ENCODE measurements around the gene POLR2J. TPM values are rescaled to one million over a fixed set of nuclear protein-coding genes. Genes with fewer than 3 reads are reported as not detected.
A peak's percentile ranks its signal among the peaks of the same experiment; 100 is the strongest.
"Not testable (repeated sequence)": the region's sequence is repeated elsewhere in the genome, so short reads cannot be mapped to it uniquely, and the experiment has no call there.

The POLR2J gene
- total RNA-seq, 1 experiment from 2014 or later, result 29.4 TPM

GRCh38 chr7:102496861-102497260 is 18.1 kb upstream of the POLR2J start:
- BruUV-seq (replicated peaks); H3K9me3 Mint-ChIP-seq (ENCODE audit: low read depth, unreplicated experiment); H3K27ac Mint-ChIP-seq (ENCODE audit: unreplicated experiment); H3K36me3 Mint-ChIP-seq (ENCODE audit: insufficient read depth, unreplicated experiment); H3K27me3 Mint-ChIP-seq (ENCODE audit: unreplicated experiment); CTCF ChIA-PET; DNase-seq; intact Hi-C loops (cut with micrococcal nuclease; ENCODE audit: unreplicated experiment); H3K4me1 Mint-ChIP-seq (ENCODE audit: low read depth, unreplicated experiment); H3K4me3 Mint-ChIP-seq (ENCODE audit: low read depth, unreplicated experiment): not testable (repeated sequence)

GRCh38 chr7:102494473-102495149 is 15.9 kb upstream of the POLR2J start:
- H3K27me3 Mint-ChIP-seq (ENCODE audit: unreplicated experiment); H3K4me1 Mint-ChIP-seq (ENCODE audit: low read depth, unreplicated experiment); H3K36me3 Mint-ChIP-seq (ENCODE audit: insufficient read depth, unreplicated experiment); DNase-seq; H3K27ac Mint-ChIP-seq (ENCODE audit: unreplicated experiment); H3K4me3 Mint-ChIP-seq (ENCODE audit: low read depth, unreplicated experiment); intact Hi-C loops (cut with micrococcal nuclease; ENCODE audit: unreplicated experiment); H3K9me3 Mint-ChIP-seq (ENCODE audit: low read depth, unreplicated experiment); CTCF ChIA-PET; BruUV-seq (replicated peaks): not testable (repeated sequence)

DNA sequence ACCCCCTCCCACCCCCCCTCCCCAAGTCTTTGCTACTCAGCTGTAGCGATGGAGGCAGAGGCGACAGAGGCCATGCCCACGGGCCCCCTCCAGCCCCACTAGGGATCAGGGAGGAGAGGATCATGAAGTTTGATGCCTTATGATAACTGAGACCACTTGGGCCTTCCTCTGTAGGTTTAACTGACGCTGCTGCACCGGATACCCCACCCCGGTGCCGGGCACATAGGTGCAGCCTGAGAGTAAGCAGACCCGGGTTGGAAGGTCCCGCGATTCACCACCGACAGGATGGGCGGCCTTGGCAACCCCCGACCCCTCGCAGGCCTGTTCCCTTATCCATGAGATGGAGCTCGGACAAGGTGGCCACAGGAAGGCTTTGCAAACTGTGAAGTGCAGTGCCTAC is 15.3 kb upstream of the POLR2J start:
- H3K4me3 Mint-ChIP-seq (ENCODE audit: low read depth, unreplicated experiment); CTCF ChIA-PET; H3K27ac Mint-ChIP-seq (ENCODE audit: unreplicated experiment): not testable (repeated sequence)

DNA sequence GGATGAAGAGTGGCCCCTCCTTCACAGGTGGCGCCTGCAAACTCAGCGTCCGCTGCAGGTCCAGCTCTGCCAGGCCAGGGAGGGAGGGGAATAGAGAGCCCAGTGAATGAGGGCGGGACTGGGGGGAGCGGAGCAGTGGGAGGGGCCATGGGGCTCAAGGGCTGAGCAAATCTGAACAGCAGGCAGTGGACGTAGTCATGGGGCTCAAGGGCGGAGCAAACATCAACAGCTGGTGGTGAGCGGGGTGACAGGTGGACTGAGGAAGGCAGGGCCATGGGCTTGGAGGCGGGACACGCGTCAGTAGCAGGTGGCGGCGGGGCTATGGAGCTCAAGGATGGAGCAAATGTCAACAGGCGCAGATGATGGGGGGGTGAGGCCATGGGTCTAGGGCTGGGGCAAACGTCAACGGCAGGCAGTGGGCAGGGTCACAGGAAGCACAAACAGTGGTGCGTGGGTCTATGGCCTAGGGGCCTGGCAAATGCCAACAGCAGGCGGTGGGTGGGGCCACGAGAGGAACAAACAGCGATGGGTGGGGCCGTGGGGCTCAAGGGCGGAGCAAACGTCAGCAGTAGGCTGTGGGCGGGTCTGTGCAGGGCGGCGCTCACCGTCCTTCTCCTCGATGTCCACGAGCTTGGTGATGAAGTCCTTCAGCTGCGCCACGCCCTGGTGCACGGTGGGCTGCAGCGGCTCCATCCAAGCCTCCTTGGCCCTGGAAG is 14.7 kb upstream of the POLR2J start:
- H3K4me1 Mint-ChIP-seq (ENCODE audit: low read depth, unreplicated experiment); H3K36me3 Mint-ChIP-seq (ENCODE audit: insufficient read depth, unreplicated experiment); intact Hi-C loops (cut with micrococcal nuclease; ENCODE audit: unreplicated experiment); CTCF ChIA-PET; H3K27ac Mint-ChIP-seq (ENCODE audit: unreplicated experiment); BruUV-seq (replicated peaks); H3K9me3 Mint-ChIP-seq (ENCODE audit: low read depth, unreplicated experiment); H3K4me3 Mint-ChIP-seq (ENCODE audit: low read depth, unreplicated experiment); DNase-seq; H3K27me3 Mint-ChIP-seq (ENCODE audit: unreplicated experiment): not testable (repeated sequence)

More for the DNA sequence above, 15.3 kb upstream of the POLR2J start:
- H3K27me3 Mint-ChIP-seq (ENCODE audit: unreplicated experiment); intact Hi-C loops (cut with micrococcal nuclease; ENCODE audit: unreplicated experiment); H3K9me3 Mint-ChIP-seq (ENCODE audit: low read depth, unreplicated experiment); H3K36me3 Mint-ChIP-seq (ENCODE audit: insufficient read depth, unreplicated experiment); BruUV-seq (replicated peaks); DNase-seq; H3K4me1 Mint-ChIP-seq (ENCODE audit: low read depth, unreplicated experiment): not testable (repeated sequence)

GRCh38 chr7:102490529-102491075 is 11.9 kb upstream of the POLR2J start:
- BruUV-seq (replicated peaks); H3K36me3 Mint-ChIP-seq (ENCODE audit: insufficient read depth, unreplicated experiment); CTCF ChIA-PET; H3K9me3 Mint-ChIP-seq (ENCODE audit: low read depth, unreplicated experiment); H3K27ac Mint-ChIP-seq (ENCODE audit: unreplicated experiment); H3K4me3 Mint-ChIP-seq (ENCODE audit: low read depth, unreplicated experiment); H3K4me1 Mint-ChIP-seq (ENCODE audit: low read depth, unreplicated experiment); intact Hi-C loops (cut with micrococcal nuclease; ENCODE audit: unreplicated experiment); H3K27me3 Mint-ChIP-seq (ENCODE audit: unreplicated experiment): not testable (repeated sequence)
- DNase-seq, result peak; percentile 46

DNA sequence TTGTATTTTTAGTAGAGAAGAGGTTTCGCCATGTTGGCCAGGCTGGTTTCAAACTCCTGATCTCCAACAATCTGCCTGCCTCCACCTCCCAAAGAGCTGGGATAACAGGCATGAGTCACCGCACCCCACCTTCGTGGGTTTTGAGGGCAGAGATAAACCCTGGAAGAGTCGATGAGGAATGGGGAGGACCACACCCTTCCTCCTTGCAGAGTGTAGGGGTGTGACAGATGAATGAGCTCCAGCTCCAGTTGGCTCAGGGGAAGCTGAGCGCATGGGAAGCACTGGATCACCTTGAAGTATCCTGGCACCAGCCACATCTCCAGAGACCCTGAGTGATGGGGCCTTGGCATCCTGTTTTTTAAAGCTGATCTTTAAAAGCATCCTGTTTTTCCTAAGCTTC is 5.6 kb upstream of the POLR2J start:
- H3K4me1 Mint-ChIP-seq (ENCODE audit: low read depth, unreplicated experiment); DNase-seq; intact Hi-C loops (cut with micrococcal nuclease; ENCODE audit: unreplicated experiment); H3K9me3 Mint-ChIP-seq (ENCODE audit: low read depth, unreplicated experiment); H3K27ac Mint-ChIP-seq (ENCODE audit: unreplicated experiment); BruUV-seq (replicated peaks); CTCF ChIA-PET; H3K27me3 Mint-ChIP-seq (ENCODE audit: unreplicated experiment); H3K4me3 Mint-ChIP-seq (ENCODE audit: low read depth, unreplicated experiment); H3K36me3 Mint-ChIP-seq (ENCODE audit: insufficient read depth, unreplicated experiment): not testable (repeated sequence)

DNA sequence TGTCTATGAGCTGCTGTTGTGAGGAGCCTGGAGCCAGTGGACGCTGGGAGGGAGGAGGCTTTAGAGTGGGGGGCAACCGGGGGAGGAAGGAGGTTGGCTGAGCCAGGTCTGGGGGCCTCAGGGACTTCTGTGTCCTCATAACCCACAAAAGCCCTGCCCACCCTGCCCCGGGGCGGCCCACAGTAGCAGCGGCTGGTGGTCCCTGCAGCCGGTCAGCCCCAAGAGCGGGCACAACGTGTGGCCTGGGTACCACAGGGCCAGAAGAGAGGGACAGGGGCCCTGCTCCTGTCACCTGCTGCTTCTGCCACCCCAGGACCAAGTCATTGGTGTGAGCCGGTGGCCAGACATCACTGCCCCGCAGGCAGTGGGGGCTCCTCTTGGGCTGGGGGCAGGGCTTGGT is 3.2 kb upstream of the POLR2J start:
- BruUV-seq (replicated peaks); H3K27ac Mint-ChIP-seq (ENCODE audit: unreplicated experiment); DNase-seq; intact Hi-C loops (cut with micrococcal nuclease; ENCODE audit: unreplicated experiment); CTCF ChIA-PET; H3K9me3 Mint-ChIP-seq (ENCODE audit: low read depth, unreplicated experiment); H3K4me3 Mint-ChIP-seq (ENCODE audit: low read depth, unreplicated experiment); H3K27me3 Mint-ChIP-seq (ENCODE audit: unreplicated experiment); H3K36me3 Mint-ChIP-seq (ENCODE audit: insufficient read depth, unreplicated experiment); H3K4me1 Mint-ChIP-seq (ENCODE audit: low read depth, unreplicated experiment): not testable (repeated sequence)
